KBM-7 (cell line): ENCODE results near the gene TUBA4B.

ENCODE experiments used
- DNase-seq: peaks from one replicate; pipeline ENCODE4 v3.0.0-alpha.2; 2015
- in situ Hi-C: fragments of 300-500 bp; cut with MboI; formaldehyde crosslinking; loops from 2 replicates; pipeline ENCODE4 v1.14.3; 2020; ENCODE audit warnings: low sequenced_read_pairs, low pct_unique_long_range_greater_than_20kb, mixed read lengths

Gene TUBA4B

DNA sequence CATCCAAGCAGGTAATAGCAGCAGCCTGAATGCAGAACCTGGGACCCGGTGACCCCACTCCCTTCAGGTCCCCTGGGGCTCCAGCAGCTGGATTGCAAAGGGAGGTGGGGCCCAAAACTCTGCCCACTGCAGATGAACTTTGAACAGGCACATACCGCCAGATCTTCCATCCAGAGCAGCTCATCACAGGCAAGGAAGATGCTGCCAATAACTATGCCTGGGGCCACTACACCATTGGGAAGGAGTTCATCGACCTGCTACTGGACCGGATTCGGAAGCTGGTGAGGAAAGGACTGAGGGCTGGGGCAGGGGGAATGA, 17.0 kb downstream of the TUBA4B start:
- no peak for DNase-seq
- in situ Hi-C loops: no loop called here

DNA sequence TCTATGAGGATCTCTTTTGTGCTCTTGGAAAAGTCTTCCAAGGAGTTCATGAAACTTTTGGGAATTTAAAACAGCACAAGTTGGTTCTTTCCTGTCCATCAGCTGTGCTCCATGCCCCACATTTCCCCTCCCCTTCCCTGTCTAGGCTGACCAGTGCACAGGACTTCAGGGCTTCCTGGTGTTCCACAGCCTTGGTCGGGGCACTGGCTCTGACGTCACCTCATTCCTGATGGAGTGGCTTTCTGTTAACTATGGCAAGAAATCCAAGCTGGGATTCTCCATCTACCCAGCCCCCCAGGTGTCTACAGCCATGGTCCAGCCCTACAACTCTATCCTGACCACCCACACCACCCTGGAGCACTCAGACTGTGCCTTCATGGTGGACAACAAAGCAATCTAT, 18.0 kb downstream of the TUBA4B start:
- DNase-seq: no peak
- in situ Hi-C loops: no loop called here

DNA sequence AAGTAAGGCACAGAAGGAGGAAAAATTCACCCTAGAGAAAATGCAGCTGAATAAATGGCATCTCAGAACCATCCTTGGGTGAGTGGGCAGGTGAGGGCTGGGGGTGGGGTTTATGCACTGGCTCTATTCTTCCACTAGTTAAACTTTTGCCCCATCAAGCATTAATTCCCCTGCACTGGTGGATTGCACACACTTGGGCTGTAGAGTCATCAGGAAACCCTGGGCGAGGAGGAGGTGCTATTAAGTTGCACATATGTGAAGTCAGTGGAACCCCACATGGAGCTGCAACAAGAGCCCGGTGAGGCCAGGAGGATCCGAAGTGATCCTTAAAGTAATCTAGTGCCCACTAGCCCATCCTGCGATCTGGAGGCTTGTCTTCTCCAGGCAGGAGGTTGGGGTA, 19.3 kb downstream of the TUBA4B start:
- in situ Hi-C loops: no loop called here
- no peak for DNase-seq

DNA sequence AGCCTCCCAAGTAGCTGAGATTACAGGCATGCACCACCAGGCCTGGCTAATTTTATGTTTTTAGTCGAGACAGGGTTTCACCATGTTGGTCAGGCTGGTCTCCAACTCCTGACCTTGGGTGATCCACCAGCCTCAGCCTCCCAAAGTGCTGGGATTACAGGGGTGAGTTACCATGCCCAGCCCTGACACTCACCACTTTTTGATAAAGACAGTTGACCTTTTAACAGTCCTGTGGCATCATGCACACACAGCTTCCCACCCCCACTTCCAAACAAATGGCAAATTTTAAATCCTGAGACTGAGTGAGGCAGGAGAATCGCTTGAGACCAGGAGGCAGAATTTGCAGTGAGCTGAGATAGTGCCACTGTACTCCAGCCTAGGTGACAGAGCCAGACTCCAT, 20.0 kb downstream of the TUBA4B start:
- in situ Hi-C loops: no loop called here
- DNase-seq: no peak

DNA sequence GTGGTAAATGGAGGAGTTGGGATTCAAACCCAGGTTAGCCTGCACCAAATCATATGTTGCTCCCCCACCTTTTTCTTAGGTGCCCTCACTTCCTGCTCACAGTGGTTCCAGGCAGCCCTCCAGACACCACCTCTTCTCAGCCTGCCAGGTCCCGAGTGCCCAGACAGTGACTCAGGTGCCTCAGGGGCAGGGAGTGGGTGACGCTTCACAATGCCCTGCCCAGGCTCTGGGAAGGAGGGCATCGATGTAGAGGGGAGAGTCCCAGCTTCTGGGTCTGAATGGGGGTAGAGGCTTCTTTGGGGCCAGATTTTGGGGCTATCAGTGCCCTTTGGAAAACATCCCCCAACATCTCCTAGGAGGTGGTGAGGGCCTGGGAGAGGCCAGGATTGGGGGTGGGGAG, 20.9 kb downstream of the TUBA4B start:
- no peak for DNase-seq
- in situ Hi-C loops: no loop called here

DNA sequence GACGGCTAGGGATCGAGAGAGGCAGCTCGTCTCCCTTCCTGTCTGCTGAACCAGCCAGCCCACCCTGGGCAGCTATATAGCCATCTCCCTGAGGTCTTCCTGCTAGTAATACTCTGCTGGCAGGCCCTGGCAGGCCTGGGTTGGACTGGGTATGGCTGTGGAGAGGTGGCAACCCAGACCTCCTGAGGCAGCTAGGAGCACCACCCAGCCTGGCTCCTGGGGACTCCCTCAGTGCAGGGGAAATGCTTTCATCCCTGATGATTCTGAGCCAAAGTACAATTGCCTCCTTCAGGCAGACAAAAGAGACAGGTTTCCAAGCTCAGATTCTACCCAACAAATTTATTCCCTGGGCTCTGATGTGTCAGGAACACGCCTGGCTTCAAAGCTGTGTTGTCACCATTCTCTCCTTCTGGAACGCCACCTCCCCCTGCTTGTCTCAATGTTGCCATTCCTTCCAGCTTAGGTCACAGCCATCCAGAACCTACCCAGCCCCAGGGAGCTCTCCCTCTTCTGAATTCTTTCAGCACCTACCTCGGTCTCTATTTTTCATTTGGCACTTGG, 21.4 kb downstream of the TUBA4B start:
- no peak for DNase-seq
- in situ Hi-C loops: no loop called here

DNA sequence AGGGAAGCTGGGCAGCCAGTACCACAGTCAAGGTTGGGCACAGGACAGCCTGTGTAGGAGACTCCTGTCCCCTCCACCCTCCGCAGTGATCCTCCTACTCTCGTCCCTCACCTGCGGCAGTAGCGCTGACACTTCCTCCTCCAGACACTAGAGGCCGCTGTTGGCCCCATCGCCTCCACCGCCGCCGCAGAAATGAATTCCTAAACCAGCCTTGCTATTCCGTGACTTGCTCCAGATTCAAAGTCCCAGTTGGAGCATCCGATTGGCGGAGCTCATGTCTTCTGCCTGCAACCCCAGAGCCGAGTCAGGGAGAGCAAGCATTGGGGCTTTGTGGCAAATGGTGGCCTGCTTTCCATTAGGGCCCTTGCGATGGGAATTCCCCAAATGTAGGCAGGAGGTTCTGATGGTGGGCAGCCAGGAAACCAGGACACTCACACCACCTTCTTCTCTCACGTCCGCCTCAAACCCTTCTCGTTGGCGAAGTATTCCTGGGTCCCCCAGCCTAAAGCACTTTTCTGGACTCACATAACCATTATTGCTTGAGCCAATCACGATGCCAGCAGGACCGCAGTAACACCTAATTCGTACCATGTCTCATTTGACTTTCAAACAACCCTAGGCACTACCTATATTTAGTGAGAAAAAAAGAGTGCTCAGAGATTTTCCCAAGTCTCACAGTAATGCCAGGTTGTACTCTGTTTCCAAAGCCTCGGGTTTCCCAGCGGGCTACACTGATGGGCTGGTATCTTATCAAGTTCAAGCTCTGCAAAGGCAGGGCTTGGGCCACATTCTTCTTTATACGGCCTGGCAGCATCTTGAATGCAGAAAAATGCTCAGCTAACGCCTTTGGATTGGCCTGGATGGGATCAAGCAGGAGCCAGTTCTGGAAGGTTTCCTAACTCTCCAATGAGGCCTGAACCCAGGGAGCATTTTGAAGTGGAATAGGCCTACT, 24.9 kb downstream of the TUBA4B start:
- in situ Hi-C loops: no loop called here
- DNase-seq: peak; percentile 87

DNA sequence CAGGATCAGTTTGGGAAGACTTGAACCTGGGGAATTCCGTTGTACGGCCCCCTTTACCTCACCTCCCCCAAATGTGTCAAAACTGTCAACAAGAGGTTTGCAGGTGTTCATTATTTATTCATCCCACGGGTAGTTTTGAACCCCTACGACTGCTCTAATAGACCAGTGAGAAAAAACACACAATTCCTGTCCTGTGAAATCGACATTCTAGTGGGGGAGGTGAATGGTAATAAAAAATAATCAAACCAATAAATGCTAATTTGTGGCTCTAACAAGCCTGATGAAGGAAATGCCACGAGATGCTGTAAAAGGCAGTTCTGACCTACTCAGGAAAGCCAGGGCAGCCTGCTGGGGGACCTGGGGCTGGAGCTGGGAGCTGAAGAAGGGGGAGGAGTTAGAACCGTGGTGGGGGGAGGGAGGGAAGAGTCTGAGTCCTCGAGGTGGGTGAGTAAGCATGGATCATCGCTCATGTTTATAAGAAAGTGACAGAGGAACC, 25.7 kb downstream of the TUBA4B start:
- no peak for DNase-seq
- in situ Hi-C loops: no loop called here

DNA sequence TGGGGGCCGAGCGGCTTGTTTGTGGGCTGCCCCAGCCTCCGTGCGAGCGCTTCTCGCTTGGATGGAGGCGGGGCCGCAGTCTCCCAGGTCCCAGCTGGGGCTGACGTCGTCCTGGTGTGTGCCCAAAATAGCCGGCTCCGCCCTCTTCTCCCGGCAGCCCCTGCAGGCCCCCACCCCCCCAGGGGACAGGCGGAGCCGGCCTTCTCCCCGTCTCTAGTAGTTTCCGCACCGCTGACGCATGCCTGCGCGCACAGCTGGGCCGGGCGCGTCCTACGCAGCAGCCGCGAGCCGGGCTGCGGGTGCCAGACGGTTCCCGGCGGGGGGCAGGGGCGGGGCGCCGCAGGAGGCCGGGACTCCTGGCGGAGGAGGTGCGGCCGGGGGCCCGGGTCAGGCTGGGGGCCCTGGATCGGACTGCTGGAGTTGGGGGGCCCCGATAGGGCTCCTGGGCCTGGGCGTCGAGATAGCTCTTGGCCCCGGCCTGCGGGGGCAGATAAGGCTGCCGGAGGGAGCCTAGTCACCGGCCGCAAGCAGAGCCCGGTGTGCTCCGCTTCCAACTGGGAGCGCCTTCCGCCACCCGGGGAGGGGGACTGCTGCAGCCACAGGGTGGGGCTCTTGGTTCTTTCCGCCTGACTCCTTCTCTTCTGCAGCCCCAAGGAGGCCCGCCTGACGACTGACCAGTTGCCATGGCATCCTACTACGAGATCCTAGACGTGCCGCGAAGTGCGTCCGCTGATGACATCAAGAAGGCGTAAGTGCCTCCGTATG, 26.3 kb downstream of the TUBA4B start, which contains the start of gene DNAJB2:
DNAJB2 (plus strand) TSS at position 216 of the 765 bp plus-strand sequence; CDS start at position 684, 468 bp downstream.
- in situ Hi-C loops: no loop called here

DNA sequence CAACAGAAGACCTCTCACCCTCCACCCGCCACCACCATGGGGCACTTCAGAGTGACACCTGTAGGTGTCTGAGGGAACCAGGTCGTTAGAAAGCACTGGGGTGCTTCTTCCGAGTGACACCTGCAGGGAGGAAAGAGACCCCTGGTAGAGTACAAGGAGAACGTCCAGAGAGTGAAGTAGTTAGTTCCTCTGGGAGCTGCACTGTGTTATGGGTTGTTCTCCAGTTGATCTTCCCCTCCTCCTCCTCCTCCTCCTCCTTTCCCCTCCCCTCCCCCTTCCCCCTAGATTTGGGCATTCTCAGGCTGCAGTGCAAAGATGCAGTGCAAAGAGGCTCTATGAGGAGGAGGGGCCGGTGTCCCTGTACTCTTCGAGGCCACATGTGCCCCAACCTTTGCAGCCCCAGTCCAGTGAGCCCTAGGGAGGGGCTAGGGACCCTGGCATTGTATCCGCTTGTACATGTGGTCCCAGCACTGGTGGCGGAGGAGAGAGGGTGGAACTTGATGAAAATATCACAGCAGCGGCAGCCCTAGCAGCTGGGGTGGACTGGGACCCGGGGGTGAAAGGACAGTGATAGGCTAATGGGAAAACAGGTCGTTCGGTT, 27.0 kb downstream of the TUBA4B start:
- in situ Hi-C loops: no loop called here
- DNase-seq: no peak

More for the DNA sequence above, 26.3 kb downstream of the TUBA4B start, which contains the start of gene DNAJB2:
- peak; percentile 99 for DNase-seq

DNA sequence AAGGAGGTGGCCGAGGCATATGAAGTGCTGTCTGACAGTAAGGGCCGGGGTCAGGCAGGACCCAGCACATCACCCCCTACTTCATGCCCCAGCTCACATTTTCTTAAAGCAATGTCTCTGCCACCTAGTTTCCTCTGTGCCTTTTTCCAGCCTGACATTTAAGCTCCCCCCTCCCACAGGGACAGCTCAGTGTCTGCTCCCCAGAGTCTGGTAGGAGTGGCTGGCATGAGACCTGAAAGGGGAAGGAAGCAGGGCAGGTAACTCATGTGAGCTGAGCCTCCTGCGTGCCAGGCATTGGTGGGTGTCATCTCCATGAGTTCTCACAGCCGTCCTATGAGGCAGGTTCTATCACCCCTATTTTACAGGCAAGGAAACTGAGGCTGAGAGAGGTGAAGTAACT, 27.6 kb downstream of the TUBA4B start:
- no peak for DNase-seq
- in situ Hi-C loops: no loop called here

DNA sequence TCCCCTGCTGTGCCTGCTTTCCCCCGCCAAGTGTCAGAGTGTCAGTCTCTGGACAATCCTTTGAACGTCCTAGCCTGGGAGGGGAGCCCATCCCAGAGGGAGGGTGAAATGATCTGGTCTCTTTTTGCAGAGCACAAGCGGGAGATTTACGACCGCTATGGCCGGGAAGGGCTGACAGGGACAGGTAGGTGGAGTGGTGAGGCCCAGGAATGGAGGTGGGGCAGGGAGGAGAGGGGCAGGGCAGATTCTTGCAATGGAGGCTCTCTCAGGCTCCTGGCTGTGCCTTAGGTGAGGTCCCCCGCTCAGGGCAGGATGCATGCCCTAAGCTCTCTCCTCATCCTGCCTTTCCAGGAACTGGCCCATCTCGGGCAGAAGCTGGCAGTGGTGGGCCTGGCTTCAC, 28.5 kb downstream of the TUBA4B start:
- DNase-seq: no peak
- in situ Hi-C loops: no loop called here

DNA sequence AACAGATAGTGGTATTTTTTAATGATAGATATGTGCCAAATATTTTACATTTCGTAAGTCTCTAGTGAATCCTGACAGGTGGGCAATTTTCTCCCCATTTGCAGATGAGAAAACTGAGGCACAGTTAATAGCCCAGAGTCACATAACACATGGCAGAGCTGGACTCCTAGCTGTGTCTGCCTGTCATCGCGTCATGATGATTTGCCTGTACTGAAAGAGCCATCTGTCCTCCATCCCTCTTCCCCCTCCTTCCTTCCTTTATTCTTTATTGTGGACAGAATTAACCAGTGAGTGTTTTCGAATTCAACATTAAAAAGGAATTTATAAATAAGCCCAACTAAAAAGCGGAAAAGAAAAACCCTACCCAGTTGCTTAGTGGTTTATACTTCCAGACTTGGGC, 29.3 kb downstream of the TUBA4B start:
- in situ Hi-C loops: no loop called here
- DNase-seq: no peak

DNA sequence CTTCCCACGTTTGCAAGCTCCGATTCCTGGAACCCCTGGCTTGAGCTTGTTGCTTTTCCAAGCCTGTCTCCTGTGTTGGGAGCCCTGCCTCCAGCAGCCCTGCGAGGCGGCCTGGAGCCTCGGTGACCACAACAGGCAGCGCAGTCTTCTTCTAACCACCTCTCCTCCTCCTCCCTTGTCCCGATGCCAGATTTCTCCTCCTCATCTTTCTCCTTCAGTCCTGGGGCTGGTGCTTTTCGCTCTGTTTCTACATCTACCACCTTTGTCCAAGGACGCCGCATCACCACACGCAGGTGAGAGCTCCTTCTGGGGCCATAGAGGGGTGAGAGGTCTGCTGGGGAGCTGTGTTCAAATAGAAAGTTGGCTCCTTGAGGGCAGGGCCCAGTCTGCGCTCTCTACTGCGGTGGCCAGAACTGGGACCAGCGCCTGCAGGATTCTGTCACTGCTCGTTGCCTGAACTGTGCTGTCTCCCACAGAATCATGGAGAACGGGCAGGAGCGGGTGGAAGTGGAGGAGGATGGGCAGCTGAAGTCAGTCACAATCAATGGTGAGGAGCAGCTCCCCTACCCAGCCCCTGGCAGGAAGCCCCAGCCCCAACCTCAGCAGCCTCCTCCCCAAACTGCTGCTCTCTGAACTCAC, 30.0 kb downstream of the TUBA4B start:
- no peak for DNase-seq
- in situ Hi-C loops: no loop called here

DNA sequence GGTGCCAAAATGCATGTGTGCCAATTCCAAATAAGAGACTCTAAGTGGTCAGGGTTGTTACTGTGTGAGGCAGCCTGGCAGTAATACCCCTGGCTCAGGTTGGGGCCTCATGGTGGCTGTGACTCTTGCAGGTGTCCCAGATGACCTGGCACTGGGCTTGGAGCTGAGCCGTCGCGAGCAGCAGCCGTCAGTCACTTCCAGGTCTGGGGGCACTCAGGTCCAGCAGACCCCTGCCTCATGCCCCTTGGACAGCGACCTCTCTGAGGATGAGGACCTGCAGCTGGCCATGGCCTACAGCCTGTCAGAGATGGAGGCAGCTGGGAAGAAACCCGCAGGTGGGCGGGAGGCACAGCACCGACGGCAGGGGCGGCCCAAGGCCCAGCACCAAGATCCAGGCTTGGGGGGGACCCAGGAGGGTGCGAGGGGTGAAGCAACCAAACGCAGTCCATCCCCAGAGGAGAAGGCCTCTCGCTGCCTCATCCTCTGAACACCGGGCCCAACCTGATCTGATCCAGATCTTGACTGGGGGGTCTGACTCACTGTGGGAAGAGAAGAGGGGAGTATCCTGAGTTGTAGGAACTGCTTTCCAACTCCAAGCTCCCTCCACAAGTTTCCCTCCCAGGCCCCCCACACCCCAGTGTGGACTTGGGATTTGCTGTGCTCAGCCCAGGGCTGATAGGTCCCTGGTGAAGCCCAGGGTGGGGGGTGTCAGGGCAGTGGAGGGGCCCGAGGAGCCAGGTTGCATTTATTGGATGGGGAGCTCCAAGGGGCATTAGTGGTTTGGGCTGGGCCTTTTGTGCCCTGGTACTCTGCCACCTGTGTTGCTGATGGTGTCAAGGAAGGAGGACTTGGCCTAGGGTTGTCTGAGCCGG, 31.7 kb downstream of the TUBA4B start:
- no peak for DNase-seq
- in situ Hi-C loops: no loop called here

DNA sequence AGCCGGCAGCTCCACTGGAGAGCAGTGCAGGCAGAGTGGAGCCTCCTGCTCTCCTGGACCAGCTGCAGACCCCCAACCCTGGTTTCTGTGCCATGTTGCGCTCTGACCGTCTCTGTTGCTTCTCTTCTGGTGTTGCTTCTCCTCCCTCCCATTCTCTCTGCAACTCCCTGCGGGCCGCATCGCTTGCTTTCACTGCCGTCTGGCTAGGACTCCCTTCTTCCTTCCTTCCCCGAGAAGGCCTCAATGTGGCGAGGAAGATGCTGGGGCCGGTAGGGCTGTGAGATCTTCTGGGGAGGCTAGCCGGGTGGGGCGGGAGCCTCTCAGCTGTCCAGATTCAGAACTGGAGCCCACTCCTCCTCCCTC, 32.3 kb downstream of the TUBA4B start:
- no peak for DNase-seq
- in situ Hi-C loops: no loop called here

DNA sequence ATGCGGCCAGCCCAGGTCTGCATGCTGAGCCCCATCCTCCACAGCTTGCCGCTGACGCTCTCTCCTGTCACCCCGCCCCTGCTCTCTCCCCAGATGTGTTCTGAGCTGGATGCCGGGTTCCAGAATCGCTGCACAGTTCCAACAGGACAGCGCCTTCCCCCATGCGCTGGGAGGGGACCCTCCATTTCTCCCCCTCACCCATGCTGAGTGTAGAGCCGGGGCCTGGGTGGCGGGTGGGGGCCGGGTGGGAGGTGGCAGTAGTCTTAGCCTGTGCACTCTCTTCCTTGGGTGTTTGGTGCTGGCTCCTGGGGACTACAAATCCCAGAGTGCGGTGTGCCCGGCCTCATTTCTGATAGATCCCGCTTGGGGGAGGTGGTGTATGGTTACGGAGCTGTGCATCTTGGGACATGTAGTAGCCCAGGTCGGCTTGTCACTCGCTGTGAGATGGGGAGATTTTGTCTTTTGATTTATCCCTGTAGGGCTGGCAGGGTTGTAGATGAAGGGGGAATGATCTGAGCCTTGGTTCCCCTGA, 32.9 kb downstream of the TUBA4B start:
- no peak for DNase-seq
- in situ Hi-C loops: no loop called here
